GM12878 (cell line): ENCODE measurements around the gene HYCC1.

ENCODE experiments used
- CEBPB ChIP-seq, 2 experiments: fragments of 150-350 bp in 1 of 2; IDR thresholded peaks; 2 replicates each; pipeline ENCODE4 v1.6.1; 2012 to 2014; ENCODE audit warnings: low read depth in 2 of 2, low read length in 2 of 2, borderline replicate concordance in 1 of 2, inconsistent platforms in 1 of 2
- CTCF ChIP-seq, 3 experiments: IDR thresholded peaks in 2 of 3; conservative IDR thresholded peaks in 1 of 3; 2 replicates each; pipeline ENCODE4 v1.5.1; 2011; ENCODE audit warnings: low read depth in 3 of 3, low read length in 3 of 3, mild to moderate bottlenecking in 3 of 3, control low read depth in 2 of 3, moderate library complexity in 2 of 3, inconsistent platforms in 1 of 3, mixed read lengths in 1 of 3; ENCODE audit not compliant: control insufficient read depth in 2 of 3, insufficient read depth in 1 of 3; ENCODE audit errors: extremely low read depth in 1 of 3
- EGR1 ChIP-seq, 2 experiments: IDR thresholded peaks; 1 replicate in 1 of 2; 2 replicates in 1 of 2; pipeline ENCODE4 v1.6.1; 2011 to 2012; ENCODE audit warnings: low read depth in 2 of 2, low read length in 2 of 2, borderline replicate concordance in 1 of 2, mild to moderate bottlenecking in 1 of 2, moderate library complexity in 1 of 2
- EZH2 ChIP-seq: IDR thresholded peaks from 2 replicates; pipeline ENCODE4 v1.6.1; 2012; ENCODE audit warnings: low read depth, mild to moderate bottlenecking, control low read depth, inconsistent platforms, low read length, borderline replicate concordance; ENCODE audit not compliant: control insufficient read depth
- GABPA ChIP-seq: IDR thresholded peaks from 2 replicates; pipeline ENCODE4 v1.6.1; 2014; ENCODE audit warnings: antibody characterized with exemption, low read depth, mild to moderate bottlenecking, inconsistent platforms
- HDAC2 ChIP-seq: fragments of 200-600 bp; sonication (generic); IDR thresholded peaks from 2 replicates; pipeline ENCODE4 v1.6.1; 2017
- MLLT1 ChIP-seq: fragments of 450-650 bp; IDR thresholded peaks from 2 replicates; pipeline ENCODE4 v1.6.1; 2016; ENCODE audit warnings: mild to moderate bottlenecking
- MYC ChIP-seq: IDR thresholded peaks from 2 replicates; pipeline ENCODE4 v1.6.1; 2011; ENCODE audit warnings: mild to moderate bottlenecking, low read length, moderate library complexity, inconsistent platforms; ENCODE audit not compliant: insufficient read depth, insufficient replicate concordance, insufficient read length, severe bottlenecking
- PAX8 ChIP-seq: fragments of 450-650 bp; IDR thresholded peaks from 2 replicates; pipeline ENCODE4 v1.6.1; 2017; ENCODE audit warnings: mild to moderate bottlenecking, moderate library complexity
- POLR2A ChIP-seq: IDR thresholded peaks from 2 replicates; pipeline ENCODE4 v1.6.1; 2011; ENCODE audit warnings: low read depth, mild to moderate bottlenecking, low read length
- SRF ChIP-seq, 2 experiments: IDR thresholded peaks; 2 replicates each; pipeline ENCODE4 v1.6.1; 2011; ENCODE audit warnings: low read depth in 2 of 2, low read length in 2 of 2, mild to moderate bottlenecking in 1 of 2, moderate library complexity in 1 of 2
- ZSCAN29 ChIP-seq: fragments of 450-650 bp; IDR thresholded peaks from 2 replicates; pipeline ENCODE4 v1.6.1; 2017; ENCODE audit warnings: mild to moderate bottlenecking, moderate library complexity
- TF ChIP-seq, protein P1 (sequence below): fragments of 450-650 bp; formaldehyde crosslinking; IDR thresholded peaks from 2 replicates; pipeline ENCODE4 v1.4.0; 2020; ENCODE audit warnings: mild to moderate bottlenecking, moderate library complexity
- TF ChIP-seq, protein P2 (sequence below): fragments of 450-650 bp; IDR thresholded peaks from 2 replicates; pipeline ENCODE4 v1.6.1; 2016; ENCODE audit warnings: mild to moderate bottlenecking

DNA sequence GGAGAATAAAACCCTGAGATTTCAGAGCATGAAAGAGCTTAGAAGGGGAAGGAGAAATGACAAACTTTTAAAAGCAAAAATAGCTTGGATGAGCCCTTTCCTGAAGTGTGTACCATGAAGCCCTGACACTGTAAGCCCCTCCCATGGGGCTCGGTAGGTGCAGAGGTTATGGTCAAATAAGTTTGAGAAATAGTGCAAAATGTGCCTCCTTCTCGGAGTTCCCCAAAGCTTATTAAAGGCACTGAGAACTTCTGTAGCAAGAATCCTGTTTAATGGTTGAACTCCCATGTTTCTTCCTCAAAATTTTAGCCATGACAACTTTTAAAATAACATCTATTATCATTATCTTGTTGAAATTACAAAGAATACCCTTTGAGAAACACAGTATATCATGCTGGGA is 10.5 kb upstream of the HYCC1 start:
- TF ChIP-seq, protein P1, sequence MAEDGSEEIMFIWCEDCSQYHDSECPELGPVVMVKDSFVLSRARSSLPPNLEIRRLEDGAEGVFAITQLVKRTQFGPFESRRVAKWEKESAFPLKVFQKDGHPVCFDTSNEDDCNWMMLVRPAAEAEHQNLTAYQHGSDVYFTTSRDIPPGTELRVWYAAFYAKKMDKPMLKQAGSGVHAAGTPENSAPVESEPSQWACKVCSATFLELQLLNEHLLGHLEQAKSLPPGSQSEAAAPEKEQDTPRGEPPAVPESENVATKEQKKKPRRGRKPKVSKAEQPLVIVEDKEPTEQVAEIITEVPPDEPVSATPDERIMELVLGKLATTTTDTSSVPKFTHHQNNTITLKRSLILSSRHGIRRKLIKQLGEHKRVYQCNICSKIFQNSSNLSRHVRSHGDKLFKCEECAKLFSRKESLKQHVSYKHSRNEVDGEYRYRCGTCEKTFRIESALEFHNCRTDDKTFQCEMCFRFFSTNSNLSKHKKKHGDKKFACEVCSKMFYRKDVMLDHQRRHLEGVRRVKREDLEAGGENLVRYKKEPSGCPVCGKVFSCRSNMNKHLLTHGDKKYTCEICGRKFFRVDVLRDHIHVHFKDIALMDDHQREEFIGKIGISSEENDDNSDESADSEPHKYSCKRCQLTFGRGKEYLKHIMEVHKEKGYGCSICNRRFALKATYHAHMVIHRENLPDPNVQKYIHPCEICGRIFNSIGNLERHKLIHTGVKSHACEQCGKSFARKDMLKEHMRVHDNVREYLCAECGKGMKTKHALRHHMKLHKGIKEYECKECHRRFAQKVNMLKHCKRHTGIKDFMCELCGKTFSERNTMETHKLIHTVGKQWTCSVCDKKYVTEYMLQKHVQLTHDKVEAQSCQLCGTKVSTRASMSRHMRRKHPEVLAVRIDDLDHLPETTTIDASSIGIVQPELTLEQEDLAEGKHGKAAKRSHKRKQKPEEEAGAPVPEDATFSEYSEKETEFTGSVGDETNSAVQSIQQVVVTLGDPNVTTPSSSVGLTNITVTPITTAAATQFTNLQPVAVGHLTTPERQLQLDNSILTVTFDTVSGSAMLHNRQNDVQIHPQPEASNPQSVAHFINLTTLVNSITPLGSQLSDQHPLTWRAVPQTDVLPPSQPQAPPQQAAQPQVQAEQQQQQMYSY (CRISPR knock-in tag): no peak
- no peak for TF ChIP-seq MLLT1
- TF ChIP-seq POLR2A: no peak
- no peak for TF ChIP-seq EGR1 (IDR thresholded peaks at IDR 0.05; ENCODE audit: borderline replicate concordance in 1 of 2, low read depth in 2 of 2, low read length in 2 of 2)
- TF ChIP-seq ZSCAN29: no peak
- no peak for TF ChIP-seq CTCF (IDR thresholded peaks at IDR 0.05 in 2 of 3, conservative IDR thresholded peaks at IDR 0.05 in 1 of 3; ENCODE audit: control insufficient read depth in 2 of 3, extremely low read depth in 1 of 3, insufficient read depth in 1 of 3, low read depth in 3 of 3, low read length in 3 of 3)
- no peak for TF ChIP-seq MYC
- TF ChIP-seq, protein P2, sequence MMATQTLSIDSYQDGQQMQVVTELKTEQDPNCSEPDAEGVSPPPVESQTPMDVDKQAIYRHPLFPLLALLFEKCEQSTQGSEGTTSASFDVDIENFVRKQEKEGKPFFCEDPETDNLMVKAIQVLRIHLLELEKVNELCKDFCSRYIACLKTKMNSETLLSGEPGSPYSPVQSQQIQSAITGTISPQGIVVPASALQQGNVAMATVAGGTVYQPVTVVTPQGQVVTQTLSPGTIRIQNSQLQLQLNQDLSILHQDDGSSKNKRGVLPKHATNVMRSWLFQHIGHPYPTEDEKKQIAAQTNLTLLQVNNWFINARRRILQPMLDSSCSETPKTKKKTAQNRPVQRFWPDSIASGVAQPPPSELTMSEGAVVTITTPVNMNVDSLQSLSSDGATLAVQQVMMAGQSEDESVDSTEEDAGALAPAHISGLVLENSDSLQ: no peak
- no peak for TF ChIP-seq GABPA
- no peak for TF ChIP-seq EZH2
- TF ChIP-seq SRF (IDR thresholded peaks at IDR 0.05; ENCODE audit: low read depth in 2 of 2, low read length in 2 of 2): no peak
- TF ChIP-seq CEBPB (IDR thresholded peaks at IDR 0.05; ENCODE audit: borderline replicate concordance in 1 of 2, low read depth in 2 of 2, low read length in 2 of 2): no peak
- no peak for TF ChIP-seq HDAC2
- TF ChIP-seq PAX8: no peak
